NCI-H146 treated with DMSO at 0.1 percent for 48 hours (cell line): ENCODE results near the gene FMN2.

Experiments
- DNase-seq: peaks from one replicate; lab custom pipeline; 2025; ENCODE audit not compliant: unreplicated experiment; lab: John Stamatoyannopoulos, UW

FMN2 gene

DNA sequence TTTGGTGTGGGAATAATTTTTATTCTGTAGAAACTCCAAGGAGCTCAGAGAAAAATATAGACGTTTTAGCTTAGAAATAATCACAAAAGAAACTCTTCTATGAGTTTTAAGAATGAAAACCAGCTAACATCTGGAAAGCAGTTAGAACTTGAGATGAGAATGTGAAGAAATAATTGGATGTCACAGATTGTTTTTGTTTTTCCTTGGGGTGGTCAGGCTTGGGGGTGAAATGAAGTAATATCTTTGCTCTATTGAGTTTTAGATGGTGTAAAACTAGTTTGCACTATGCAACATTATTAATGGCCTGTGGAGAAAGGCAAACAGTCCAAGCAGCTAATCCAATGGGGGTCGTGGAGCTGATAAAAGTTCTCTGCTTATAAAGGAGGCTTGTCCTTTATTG lies 101.2 kb downstream of the FMN2 start:
- no peak for DNase-seq

DNA sequence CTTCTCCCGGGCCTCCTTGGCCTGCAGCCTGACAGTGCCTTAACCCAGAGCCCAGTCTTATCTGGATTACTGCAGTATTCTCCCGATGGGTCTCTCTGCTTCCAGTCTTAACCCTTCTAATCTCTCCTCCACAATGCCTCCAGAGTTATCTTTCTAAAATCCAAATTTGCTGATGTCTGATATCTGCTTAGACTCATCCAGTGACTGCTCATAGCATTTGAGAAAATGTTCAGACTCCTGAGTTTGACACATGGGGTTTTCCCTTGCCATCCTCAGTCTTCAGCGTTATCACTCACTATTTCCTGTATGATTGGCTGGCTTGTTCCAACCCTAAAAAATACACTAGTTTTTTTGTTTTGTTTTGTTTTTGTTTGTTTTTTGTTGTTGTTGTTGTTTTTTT lies 102.0 kb downstream of the FMN2 start:
- DNase-seq: no peak

GRCh38 chr1:240194120-240194519 lies 102.4 kb downstream of the FMN2 start:
- DNase-seq: no peak

DNA sequence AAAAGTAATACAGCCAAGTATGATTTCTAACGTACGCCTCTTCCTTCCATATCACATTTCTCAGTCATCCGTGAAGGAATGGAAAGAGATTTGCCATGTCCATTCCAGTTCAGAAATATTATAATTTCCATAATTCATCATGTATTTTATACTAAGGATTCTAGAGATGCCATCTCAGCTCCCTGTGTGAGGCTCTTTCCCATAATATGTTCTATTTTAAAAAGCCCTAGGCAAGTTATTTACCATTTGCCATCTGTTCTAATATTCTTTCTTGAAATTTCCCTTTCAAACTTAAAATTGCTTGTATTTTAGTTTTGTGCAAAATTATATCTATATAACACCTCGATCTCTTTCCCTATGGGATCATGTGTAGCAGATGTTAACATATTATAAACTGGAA lies 106.7 kb downstream of the FMN2 start:
- DNase-seq: no peak

DNA sequence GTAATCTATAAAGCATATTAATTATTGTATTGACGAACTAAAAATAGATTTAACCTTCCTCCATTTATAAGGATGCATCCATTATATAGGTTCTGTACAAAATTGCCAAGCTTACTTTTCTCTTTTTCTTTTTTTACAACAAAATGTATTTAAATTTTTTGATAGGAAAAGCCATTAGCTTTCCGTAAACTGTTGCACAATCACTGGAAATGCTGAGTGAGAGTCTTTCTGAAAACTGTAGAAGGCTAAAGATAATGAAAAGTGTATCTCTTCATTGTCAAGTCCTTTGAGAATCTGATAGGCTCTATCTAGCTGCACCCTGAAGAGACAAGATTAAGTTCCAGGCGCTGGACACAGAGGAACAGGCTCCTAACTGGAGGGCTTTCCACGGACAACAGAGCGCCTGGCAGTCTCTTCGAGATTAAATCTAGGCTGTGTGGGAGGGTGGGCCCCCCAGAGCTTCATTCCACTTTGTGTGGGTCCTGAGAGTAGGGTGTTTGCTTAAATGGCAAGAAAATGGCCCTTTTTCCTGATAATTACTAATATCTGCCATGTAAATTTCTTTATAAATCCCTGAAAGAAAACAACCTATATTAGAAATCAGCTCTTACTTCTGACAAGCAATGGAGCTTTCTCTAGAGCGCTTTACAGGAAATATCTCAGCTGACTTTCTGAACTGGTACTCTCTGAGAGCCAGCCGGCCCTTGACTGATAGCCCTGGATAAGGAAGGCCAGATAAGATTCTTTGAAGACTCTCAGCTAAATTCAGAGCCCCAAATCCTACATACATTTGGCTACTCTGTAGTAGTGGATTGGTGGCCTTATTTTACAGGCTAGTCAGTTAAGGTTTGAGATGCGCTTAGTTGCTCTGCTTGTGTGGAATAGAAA lies 108.3 kb downstream of the FMN2 start:
- no peak for DNase-seq

GRCh38 chr1:240201931-240202330 lies 110.2 kb downstream of the FMN2 start:
- DNase-seq: no peak

- no peak for DNase-seq
Observed at GRCh38 chr1:240207073-240207709, 115.5 kb downstream of the FMN2 start.

- DNase-seq: no peak
Observed at GRCh38 chr1:240210026-240210425, 118.3 kb downstream of the FMN2 start.

DNA sequence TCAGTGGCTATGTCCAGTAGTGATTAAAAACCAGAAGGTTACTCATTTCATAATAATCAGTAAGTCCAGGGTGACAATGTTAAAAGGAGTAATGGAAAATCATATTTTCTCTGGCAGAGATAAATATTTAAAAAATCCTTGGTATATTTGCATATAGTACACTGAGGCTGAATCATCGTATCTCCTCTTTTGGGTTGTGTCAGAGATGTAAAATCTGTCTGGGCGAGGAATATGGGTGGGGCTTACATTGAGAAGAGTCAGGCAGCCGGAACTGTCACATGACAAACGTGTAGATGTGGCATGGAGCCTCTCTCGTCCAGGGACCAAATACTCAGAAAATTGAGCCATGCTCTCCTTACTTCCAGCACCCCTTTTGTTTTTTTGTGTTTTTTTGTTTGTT lies 120.9 kb downstream of the FMN2 start:
- no peak for DNase-seq

DNA sequence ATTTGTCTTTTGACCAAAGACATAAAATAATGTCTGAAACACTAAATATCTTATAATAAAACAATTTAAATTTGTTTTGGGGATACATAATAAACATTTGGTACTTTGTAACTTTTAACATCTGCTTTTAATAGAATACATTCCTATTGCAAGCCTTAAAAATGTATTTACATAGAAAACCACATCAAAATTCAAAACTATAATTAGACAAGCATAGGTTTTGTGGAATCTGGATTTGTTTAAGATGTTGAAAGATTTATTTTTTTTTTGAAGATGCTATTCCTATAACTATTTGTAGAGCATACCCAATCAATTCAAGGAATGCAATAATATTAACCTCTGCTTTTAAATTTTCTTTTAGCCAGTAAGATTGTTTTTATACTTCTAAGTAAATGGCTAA lies 125.7 kb downstream of the FMN2 start:
- DNase-seq: no peak

- DNase-seq: no peak
Observed at GRCh38 chr1:240219104-240219503, 127.4 kb downstream of the FMN2 start.

GRCh38 chr1:240226102-240226501 lies 134.4 kb downstream of the FMN2 start:
- no peak for DNase-seq

DNA sequence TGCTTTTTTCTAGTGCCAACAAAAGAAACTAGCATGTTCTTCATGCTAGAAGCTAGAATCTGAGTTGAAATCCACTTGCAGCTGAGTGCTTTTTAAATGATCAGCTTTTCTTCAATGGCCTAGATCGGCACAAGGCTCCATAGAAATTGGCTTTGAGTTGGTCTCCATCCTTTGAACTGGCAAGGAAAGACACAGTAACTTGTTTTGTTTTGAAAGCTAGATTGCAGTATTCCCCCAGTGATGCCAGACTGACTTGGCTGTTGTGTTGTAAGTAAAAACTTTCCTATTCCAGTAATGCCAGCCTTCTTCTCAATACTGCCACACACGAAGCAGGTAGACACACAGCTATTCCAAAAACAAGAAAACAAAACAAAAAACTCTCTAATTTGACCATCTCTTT lies 139.1 kb downstream of the FMN2 start:
- no peak for DNase-seq

GRCh38 chr1:240232530-240232929 lies 140.8 kb downstream of the FMN2 start:
- DNase-seq: no peak

DNA sequence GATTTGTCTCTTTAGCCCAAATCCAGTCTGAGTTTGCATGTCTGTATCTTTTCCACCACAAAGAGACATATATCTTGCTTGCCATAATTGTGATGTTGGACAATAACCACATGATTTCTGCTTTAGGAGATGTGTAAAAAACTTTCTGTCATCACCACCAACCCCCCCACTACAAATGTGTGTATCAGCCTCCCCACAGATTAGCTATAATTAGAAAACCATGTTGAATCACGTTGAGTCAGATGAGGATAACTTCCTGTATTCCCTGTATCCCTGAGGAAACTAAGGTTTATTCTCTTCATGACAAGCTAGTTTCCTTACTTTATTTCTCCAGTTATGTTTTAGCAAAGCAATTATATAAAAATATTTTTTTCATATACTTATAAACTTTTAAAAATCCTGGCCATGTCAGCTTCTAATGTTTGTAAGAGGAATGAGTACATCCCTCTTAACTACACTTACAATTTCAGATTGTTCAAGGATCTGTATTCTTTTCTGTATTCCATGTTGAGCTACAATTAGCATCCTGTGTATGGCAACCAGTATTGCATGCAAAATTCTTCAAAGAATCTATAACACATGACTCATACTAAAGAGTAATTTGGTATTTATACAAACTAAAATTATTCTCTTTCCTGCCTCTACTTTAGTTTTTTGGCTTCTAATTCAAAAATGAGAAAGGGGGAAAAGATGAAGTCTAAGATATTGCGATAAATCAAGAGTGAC lies 143.0 kb downstream of the FMN2 start:
- no peak for DNase-seq

DNA sequence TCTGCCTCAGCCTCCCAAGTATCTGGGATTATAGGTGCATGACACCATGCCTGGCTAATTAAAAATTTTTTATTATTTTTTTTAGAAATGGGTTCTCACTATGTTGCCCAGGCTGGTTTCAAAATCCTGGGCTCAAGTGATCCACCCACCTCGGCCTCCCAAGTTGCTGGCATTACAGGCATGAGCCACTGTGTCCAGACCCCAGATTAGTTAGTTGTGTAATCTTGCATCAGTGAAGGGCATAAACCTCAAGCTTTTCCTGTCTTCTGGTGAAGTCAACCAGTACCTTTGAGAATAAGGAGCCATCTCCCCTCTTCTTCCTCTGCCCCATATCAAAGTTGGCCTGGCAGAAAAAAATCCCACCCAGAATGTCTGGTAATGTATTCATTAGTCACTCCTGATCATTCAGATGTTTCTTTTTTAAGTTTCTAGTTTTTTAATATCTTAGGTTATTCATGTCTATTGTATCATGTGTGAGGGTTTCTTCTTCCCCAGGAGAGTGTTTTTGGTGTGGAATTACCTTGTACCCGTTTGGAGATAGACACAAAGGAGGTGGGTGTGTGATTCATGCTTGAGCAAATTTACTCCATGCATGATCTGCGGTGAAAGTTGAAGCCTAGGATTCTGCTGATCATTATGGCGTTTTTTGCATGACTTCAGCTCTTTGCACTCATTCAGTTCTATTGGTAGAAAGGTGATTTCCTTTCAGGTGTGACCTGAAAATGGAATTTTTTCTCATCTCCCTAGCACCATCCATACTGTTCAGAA lies 144.0 kb downstream of the FMN2 start:
- no peak for DNase-seq

GRCh38 chr1:240237305-240237721 lies 145.6 kb downstream of the FMN2 start:
- no peak for DNase-seq

GRCh38 chr1:240239309-240239708 lies 147.6 kb downstream of the FMN2 start:
- DNase-seq: no peak

DNA sequence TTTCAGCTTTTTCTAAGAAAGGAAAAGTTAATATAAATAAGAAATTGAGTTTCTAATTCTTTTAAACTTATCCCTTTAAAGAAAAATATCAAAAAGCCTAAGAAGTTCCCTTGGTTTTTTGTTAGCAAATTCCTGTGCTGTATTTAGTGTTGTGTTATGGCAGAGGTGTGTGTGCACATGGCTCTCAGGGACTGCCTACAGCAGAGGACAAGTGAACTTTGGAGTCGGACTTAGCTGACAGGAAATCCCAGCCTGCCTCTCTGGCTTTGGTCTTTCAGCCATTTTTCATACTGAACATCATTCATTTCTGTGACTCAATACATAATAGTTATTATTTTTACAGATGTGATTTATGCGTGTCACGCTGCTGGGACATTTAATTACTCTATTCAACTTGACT lies 149.6 kb downstream of the FMN2 start:
- DNase-seq: no peak

GRCh38 chr1:240242601-240243144 lies 151.0 kb downstream of the FMN2 start:
- DNase-seq: no peak
